ENCODE results near the gene DENND1B. TPM values are rescaled to one million over a fixed set of nuclear protein-coding genes. Genes with fewer than 3 reads are reported as not detected.

Gene DENND1B
- total and polyA plus RNA-seq, 2 experiments from 2014 or later: 3.7 to 18.6 TPM

DNA sequence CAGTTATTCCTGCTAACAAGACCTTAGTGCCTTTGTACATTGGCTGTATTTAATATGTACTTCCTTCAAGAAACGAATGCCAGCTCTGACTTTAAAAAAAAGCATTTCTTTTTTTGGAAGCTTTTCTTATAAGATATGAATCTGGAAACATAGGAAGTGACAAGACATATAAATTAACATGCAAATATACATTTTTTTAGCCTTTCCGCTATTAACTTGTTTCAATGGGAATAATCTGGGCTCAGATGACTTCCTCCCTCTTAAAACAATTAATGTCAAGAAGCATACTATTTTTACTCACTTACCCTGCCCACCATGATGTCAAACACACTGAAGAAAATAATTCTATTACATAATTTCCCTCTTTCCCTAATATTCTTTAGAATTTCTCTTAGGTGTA is 1.4 kb downstream of the DENND1B start:
- Histone ChIP-seq H3K4me2 (peak overlapping the region; percentile 90), H4K20me1 (ENCODE audit: insufficient read depth, poor library complexity, severe bottlenecking) (no peaks in the 10 kb centered on the region), H3K79me2 (peaks cover 45% of the 10 kb centered on the region), H3K4me1 (ENCODE audit: insufficient read depth) (no peaks in the 10 kb centered on the region), H3K27ac (no peak overlapping the region), H3K4me3 (peak overlapping the region; percentile 83), H3K9me3 (ENCODE audit: low read depth) (no peaks in the 10 kb centered on the region), H2AFZ (peak overlapping the region; percentile 95), H3K27me3 (no peaks in the 10 kb centered on the region), H3K36me3 (replicated peaks; ENCODE audit: insufficient read depth, low read depth) (no peaks in the 10 kb centered on the region), H3K9me2 (replicated peaks; ENCODE audit: insufficient read depth) (no peaks in the 10 kb centered on the region)
- TF ChIP-seq, protein P1, sequence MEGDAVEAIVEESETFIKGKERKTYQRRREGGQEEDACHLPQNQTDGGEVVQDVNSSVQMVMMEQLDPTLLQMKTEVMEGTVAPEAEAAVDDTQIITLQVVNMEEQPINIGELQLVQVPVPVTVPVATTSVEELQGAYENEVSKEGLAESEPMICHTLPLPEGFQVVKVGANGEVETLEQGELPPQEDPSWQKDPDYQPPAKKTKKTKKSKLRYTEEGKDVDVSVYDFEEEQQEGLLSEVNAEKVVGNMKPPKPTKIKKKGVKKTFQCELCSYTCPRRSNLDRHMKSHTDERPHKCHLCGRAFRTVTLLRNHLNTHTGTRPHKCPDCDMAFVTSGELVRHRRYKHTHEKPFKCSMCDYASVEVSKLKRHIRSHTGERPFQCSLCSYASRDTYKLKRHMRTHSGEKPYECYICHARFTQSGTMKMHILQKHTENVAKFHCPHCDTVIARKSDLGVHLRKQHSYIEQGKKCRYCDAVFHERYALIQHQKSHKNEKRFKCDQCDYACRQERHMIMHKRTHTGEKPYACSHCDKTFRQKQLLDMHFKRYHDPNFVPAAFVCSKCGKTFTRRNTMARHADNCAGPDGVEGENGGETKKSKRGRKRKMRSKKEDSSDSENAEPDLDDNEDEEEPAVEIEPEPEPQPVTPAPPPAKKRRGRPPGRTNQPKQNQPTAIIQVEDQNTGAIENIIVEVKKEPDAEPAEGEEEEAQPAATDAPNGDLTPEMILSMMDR (IDR thresholded peaks at IDR 0.05; ENCODE audit: poor library complexity): no peak
- no peak for TF ChIP-seq EZH2 (IDR thresholded peaks at IDR 0.05; ENCODE audit: borderline replicate concordance)
- no peak for DNase-seq (ENCODE audit: low spot score)
- 61% methylated on average over 2 of the region's 2 CpGs for WGBS (ENCODE audit: low lambda C conversion rate, missing lambda C conversion rate)

DNA sequence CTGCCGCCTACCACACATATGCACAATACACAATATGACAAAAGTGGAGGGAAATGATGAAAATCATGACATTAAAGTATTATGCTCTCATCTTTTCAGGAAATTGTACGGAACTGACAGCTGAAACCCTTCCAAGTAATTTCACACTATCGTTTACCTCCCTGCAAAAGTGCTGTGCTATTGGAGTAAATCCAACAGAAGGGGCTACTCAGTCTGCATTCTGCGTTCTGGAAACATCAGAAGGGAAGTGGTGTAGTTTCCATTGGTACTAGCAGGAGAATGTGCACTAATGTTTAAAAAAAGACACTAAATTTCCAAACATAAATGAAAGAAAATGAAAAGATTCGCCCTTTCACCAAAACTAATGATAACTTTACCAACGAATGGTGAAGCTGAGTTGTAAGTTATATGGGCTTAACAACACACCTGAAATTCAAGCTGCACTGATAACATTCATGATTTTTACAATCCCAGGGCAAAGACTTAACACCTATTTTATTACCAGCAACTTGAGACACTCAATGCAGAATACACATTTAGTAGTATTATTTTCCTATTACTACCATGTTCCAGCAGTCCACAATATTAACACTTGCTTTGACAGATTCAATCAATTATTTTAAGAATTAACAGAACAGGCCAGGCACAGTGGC is 3.2 kb downstream of the DENND1B start:
- no peaks in the 10 kb centered on the region for H3K36me3 ChIP-seq (replicated peaks; ENCODE audit: insufficient read depth, low read depth)
- no peak overlapping the region for H2AFZ ChIP-seq
- no peak for TF ChIP-seq EZH2phosphoT487 (IDR thresholded peaks at IDR 0.05; ENCODE audit: low read depth, severe bottlenecking, unreplicated experiment)
- TF ChIP-seq, protein P1 (IDR thresholded peaks at IDR 0.05; ENCODE audit: poor library complexity): no peak
- TF ChIP-seq EZH2 (IDR thresholded peaks at IDR 0.05; ENCODE audit: borderline replicate concordance): no peak
- no peak overlapping the region for H3K27ac ChIP-seq
- H3K79me2 ChIP-seq: peaks cover 47% of the 10 kb centered on the region
- no peak overlapping the region for H3K4me3 ChIP-seq
- H3K27me3 ChIP-seq: no peaks in the 10 kb centered on the region
- no peaks in the 10 kb centered on the region for H3K4me1 ChIP-seq (ENCODE audit: insufficient read depth)
- H3K4me2 ChIP-seq: peak overlapping the region; percentile 90
- no peaks in the 10 kb centered on the region for H3K9me3 ChIP-seq (ENCODE audit: low read depth)
- H4K20me1 ChIP-seq (ENCODE audit: insufficient read depth, poor library complexity, severe bottlenecking): no peaks in the 10 kb centered on the region
- 86% methylated on average over 6 of the region's 6 CpGs for WGBS (ENCODE audit: low lambda C conversion rate, missing lambda C conversion rate)
- DNase-seq (ENCODE audit: low spot score): no peak
- no peaks in the 10 kb centered on the region for H3K9me2 ChIP-seq (replicated peaks; ENCODE audit: insufficient read depth)

DNA sequence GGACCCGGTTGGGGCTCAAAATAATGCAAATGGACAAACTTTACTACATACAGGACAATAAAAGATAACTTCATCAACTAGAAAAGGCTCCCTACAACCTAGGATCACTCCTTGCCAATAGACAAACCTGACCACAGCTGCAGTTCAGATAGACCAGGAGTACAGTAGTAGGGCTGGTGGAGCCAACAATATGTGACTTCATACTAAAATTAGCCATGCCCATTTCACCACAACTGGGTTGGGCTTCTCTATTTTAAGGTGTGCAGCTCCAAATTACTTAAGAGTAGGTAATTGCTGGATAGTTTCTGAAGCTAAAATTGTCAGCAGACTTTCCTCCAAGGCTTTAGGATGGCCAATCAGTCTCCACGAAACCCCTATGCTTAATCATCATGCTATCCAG is 3.9 kb downstream of the DENND1B start:
- H3K36me3 ChIP-seq (replicated peaks; ENCODE audit: insufficient read depth, low read depth): no peaks in the 10 kb centered on the region
- no peaks in the 10 kb centered on the region for H4K20me1 ChIP-seq (ENCODE audit: insufficient read depth, poor library complexity, severe bottlenecking)
- no peaks in the 10 kb centered on the region for H3K4me1 ChIP-seq (ENCODE audit: insufficient read depth)
- no peaks in the 10 kb centered on the region for H3K9me3 ChIP-seq (ENCODE audit: low read depth)
- no peak overlapping the region for H3K4me2 ChIP-seq
- H3K4me3 ChIP-seq: no peak overlapping the region
- H3K27me3 ChIP-seq: no peaks in the 10 kb centered on the region
- 100% methylated on average over 2 of the region's 2 CpGs for WGBS (ENCODE audit: low lambda C conversion rate, missing lambda C conversion rate)
- H3K79me2 ChIP-seq: peaks cover 47% of the 10 kb centered on the region
- TF ChIP-seq EZH2 (IDR thresholded peaks at IDR 0.05; ENCODE audit: borderline replicate concordance) (no peak), EZH2phosphoT487 (IDR thresholded peaks at IDR 0.05; ENCODE audit: low read depth, severe bottlenecking, unreplicated experiment) (no peak)
- TF ChIP-seq, protein P1 (IDR thresholded peaks at IDR 0.05; ENCODE audit: poor library complexity): no peak
- no peaks in the 10 kb centered on the region for H3K9me2 ChIP-seq (replicated peaks; ENCODE audit: insufficient read depth)
- no peak for DNase-seq (ENCODE audit: low spot score)
- H2AFZ ChIP-seq: no peak overlapping the region
- H3K27ac ChIP-seq: no peak overlapping the region
